ENCODE results near the gene AZU1. TPM values are rescaled to one million over a fixed set of nuclear protein-coding genes. Genes with fewer than 3 reads are reported as not detected.

The AZU1 gene
- total RNA-seq, 1 experiment from 2014 or later: not detected

DNA sequence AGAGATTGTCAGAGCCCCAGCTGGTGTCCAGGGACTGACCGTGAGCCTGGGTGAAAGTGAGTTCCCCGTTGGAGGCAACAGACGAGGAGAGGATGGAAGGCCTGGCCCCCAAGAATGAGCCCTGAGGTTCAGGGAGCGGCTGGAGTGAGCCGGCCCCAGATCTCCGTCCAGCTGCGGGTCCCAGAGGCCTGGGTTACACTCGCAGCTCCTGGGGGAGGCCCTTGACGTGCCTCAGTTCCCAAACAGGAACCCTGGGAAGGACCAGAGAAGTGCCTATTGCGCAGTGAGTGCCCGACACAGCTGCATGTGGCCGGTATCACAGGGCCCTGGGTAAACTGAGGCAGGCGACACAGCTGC is 23.3 kb downstream of the AZU1 start:
- RAD21 ChIA-PET (ENCODE audit: low non-redundant PET in 1 of 2, low total read pairs in 2 of 2, uncharacterized antibody in 2 of 2, unreplicated experiment in 2 of 2): no interaction called here
- Histone ChIP-seq H3K9ac (ENCODE audit: low read length) (no peak overlapping the region), H4K20me1 (ENCODE audit: insufficient read depth) (no peaks in the 10 kb centered on the region), H3K9me3 (ENCODE audit: control insufficient read depth in 1 of 2, insufficient read depth in 1 of 2, low read depth in 1 of 2, low read length in 2 of 2) (no peaks in the 10 kb centered on the region), H3K4me3 (replicated peaks in 1 of 2; ENCODE audit: low read depth in 1 of 2, low read length in 2 of 2) (no peak overlapping the region), H2AFZ (ENCODE audit: low read depth, low read length, poor library complexity, severe bottlenecking) (no peak overlapping the region), H3K79me2 (ENCODE audit: insufficient read depth, low read length) (no peaks in the 10 kb centered on the region), H3K4me2 (ENCODE audit: low read length) (peak overlapping the region; percentile 51; the same call in 1 of the 2 replicates), H3K27me3 (ENCODE audit: insufficient read depth, low read length) (no peaks in the 10 kb centered on the region), H3K9me2 (ENCODE audit: insufficient read depth) (no peaks in the 10 kb centered on the region), H3K4me1 (ENCODE audit: control insufficient read depth in 1 of 2, insufficient read depth in 2 of 2, low read length in 2 of 2) (peaks cover 5 to 10% of the 10 kb centered on the region in 2 experiments; a peak in 3 of 4 replicates), H3K27ac (ENCODE audit: low read depth, low read length) (peak overlapping the region; percentile 8; the same call in 1 of the 2 replicates), H3K36me3 (ENCODE audit: control insufficient read depth in 1 of 2, insufficient read depth in 2 of 2, low read length in 2 of 2) (no peaks in the 10 kb centered on the region)
- DNase-seq (ENCODE audit: low read depth, low spot score) (no peak), ATAC-seq (peak; percentile 26)
- CTCF ChIA-PET: no interaction called here
- intact Hi-C loops (cut with micrococcal nuclease): no loop called here
- POLR2A ChIA-PET: interaction anchor here (1.1 kb wide), 1 partner anchor 9 kb away, joined by 4 read pairs; the partner anchor contains the start of gene CFD
- no TSS peak for BruUV-seq (replicated peaks)
- TF ChIP-seq ZFX (IDR thresholded peaks at IDR 0.05) (0 out of 2 replicates have a peak, but pooled peaks have one; percentile 10), POLR2AphosphoS5 (IDR thresholded peaks at IDR 0.05; ENCODE audit: low read depth, low read length) (no peak)

DNA sequence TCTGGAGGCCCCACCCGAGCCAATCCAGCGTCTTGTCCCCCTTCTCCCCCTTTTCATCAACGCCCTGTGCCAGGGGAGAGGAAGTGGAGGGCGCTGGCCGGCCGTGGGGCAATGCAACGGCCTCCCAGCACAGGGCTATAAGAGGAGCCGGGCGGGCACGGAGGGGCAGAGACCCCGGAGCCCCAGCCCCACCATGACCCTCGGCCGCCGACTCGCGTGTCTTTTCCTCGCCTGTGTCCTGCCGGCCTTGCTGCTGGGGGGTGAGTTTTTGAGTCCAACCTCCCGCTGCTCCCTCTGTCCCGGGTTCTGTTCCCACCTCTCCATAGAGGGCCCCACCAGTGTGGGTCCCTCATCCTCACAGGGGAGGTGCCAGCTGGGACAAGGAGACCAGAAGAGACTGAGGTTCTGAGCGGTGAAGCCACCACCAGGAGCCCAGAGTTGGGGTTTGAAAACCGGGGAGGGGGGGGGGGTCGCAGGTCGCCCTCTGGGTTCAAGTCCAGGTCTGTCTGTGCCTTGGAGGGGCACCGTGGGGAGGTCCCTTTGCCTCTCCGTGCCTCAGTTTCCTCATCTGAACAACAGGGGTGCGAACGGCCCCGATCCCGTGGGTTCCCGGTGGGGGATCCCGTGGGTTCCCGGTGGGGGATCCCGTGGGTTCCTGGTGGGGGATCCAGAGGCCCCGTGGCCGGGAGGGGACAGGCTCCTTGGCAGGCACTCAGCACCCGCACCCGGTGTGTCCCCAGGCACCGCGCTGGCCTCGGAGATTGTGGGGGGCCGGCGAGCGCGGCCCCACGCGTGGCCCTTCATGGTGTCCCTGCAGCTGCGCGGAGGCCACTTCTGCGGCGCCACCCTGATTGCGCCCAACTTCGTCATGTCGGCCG is 24.7 kb downstream of the AZU1 start, which contains the start of gene ELANE:
Gene ELANE (plus strand): TSS at position 168 of the 878 bp plus-strand sequence. CDS start 26 bp downstream, at position 194.
- DNase-seq (ENCODE audit: low read depth, low spot score): no peak
- Histone ChIP-seq H3K27ac (ENCODE audit: low read depth, low read length) (no peak within 1 kb of the TSS), H3K9me2 (ENCODE audit: insufficient read depth) (no peaks in the 10 kb centered on the region), H3K79me2 (ENCODE audit: insufficient read depth, low read length) (no peaks in the 10 kb centered on the region), H3K9me3 (ENCODE audit: control insufficient read depth in 1 of 2, insufficient read depth in 1 of 2, low read depth in 1 of 2, low read length in 2 of 2) (no peaks in the 10 kb centered on the region), H3K4me3 (replicated peaks in 1 of 2; ENCODE audit: low read depth in 1 of 2, low read length in 2 of 2) (no peak within 1 kb of the TSS), H3K36me3 (ENCODE audit: control insufficient read depth in 1 of 2, insufficient read depth in 2 of 2, low read length in 2 of 2) (no peaks in the 10 kb centered on the region), H3K4me1 (ENCODE audit: control insufficient read depth in 1 of 2, insufficient read depth in 2 of 2, low read length in 2 of 2) (peaks cover 5 to 10% of the 10 kb centered on the region in 2 experiments; a peak in 3 of 4 replicates), H4K20me1 (ENCODE audit: insufficient read depth) (no peaks in the 10 kb centered on the region), H3K4me2 (ENCODE audit: low read length) (no peak within 1 kb of the TSS), H3K27me3 (ENCODE audit: insufficient read depth, low read length) (no peaks in the 10 kb centered on the region), H3K9ac (ENCODE audit: low read length) (no peak within 1 kb of the TSS), H2AFZ (ENCODE audit: low read depth, low read length, poor library complexity, severe bottlenecking) (no peak within 1 kb of the TSS)
- no peak for TF ChIP-seq ZNF274 (IDR thresholded peaks at IDR 0.05; ENCODE audit: low read depth, low read length)
- no peak for TF ChIP-seq JUND (IDR thresholded peaks at IDR 0.05)
- TF ChIP-seq, protein P1, sequence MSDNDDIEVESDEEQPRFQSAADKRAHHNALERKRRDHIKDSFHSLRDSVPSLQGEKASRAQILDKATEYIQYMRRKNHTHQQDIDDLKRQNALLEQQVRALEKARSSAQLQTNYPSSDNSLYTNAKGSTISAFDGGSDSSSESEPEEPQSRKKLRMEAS (IDR thresholded peaks at IDR 0.05): no peak
- TF ChIP-seq, protein P2, sequence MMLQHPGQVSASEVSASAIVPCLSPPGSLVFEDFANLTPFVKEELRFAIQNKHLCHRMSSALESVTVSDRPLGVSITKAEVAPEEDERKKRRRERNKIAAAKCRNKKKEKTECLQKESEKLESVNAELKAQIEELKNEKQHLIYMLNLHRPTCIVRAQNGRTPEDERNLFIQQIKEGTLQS (IDR thresholded peaks at IDR 0.05): no peak
- TF ChIP-seq CBX3 (IDR thresholded peaks at IDR 0.05; ENCODE audit: low read depth): no peak
- TF ChIP-seq FOSL1 (IDR thresholded peaks at IDR 0.05; ENCODE audit: low read depth): no peak
- TF ChIP-seq EGR1 (IDR thresholded peaks at IDR 0.05; ENCODE audit: low read depth): no peak
- no peak for TF ChIP-seq SIN3A (IDR thresholded peaks at IDR 0.05; ENCODE audit: low read depth)
- no peak for TF ChIP-seq CEBPB (IDR thresholded peaks at IDR 0.05; ENCODE audit: low read depth)
- TF ChIP-seq EZH2 (IDR thresholded peaks at IDR 0.05): no peak
- no peak for TF ChIP-seq TCF7L2 (IDR thresholded peaks at IDR 0.05; ENCODE audit: borderline replicate concordance, extremely low read depth, insufficient read depth, insufficient read length)
- TF ChIP-seq YY1 (IDR thresholded peaks at IDR 0.05; ENCODE audit: extremely low read depth, insufficient replicate concordance, low read depth, low read length): no peak
- TF ChIP-seq ELF1 (IDR thresholded peaks at IDR 0.05; ENCODE audit: borderline replicate concordance, low read depth): no peak
- TF ChIP-seq, protein P3, sequence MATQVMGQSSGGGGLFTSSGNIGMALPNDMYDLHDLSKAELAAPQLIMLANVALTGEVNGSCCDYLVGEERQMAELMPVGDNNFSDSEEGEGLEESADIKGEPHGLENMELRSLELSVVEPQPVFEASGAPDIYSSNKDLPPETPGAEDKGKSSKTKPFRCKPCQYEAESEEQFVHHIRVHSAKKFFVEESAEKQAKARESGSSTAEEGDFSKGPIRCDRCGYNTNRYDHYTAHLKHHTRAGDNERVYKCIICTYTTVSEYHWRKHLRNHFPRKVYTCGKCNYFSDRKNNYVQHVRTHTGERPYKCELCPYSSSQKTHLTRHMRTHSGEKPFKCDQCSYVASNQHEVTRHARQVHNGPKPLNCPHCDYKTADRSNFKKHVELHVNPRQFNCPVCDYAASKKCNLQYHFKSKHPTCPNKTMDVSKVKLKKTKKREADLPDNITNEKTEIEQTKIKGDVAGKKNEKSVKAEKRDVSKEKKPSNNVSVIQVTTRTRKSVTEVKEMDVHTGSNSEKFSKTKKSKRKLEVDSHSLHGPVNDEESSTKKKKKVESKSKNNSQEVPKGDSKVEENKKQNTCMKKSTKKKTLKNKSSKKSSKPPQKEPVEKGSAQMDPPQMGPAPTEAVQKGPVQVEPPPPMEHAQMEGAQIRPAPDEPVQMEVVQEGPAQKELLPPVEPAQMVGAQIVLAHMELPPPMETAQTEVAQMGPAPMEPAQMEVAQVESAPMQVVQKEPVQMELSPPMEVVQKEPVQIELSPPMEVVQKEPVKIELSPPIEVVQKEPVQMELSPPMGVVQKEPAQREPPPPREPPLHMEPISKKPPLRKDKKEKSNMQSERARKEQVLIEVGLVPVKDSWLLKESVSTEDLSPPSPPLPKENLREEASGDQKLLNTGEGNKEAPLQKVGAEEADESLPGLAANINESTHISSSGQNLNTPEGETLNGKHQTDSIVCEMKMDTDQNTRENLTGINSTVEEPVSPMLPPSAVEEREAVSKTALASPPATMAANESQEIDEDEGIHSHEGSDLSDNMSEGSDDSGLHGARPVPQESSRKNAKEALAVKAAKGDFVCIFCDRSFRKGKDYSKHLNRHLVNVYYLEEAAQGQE (IDR thresholded peaks at IDR 0.05; ENCODE audit: low read depth): no peak
- no peak for TF ChIP-seq RAD21 (IDR thresholded peaks at IDR 0.05; ENCODE audit: low read depth)
- no peak for TF ChIP-seq SRF (IDR thresholded peaks at IDR 0.05; ENCODE audit: low read depth)
- no peak for TF ChIP-seq ZFX (IDR thresholded peaks at IDR 0.05)
- ATAC-seq: no peak
- BruUV-seq (replicated peaks): no TSS peak
- intact Hi-C loops (cut with micrococcal nuclease): no loop called here
- CTCF ChIA-PET: no interaction called here
- POLR2A ChIA-PET: no interaction called here
- RAD21 ChIA-PET (ENCODE audit: low non-redundant PET in 1 of 2, low total read pairs in 2 of 2, uncharacterized antibody in 2 of 2, unreplicated experiment in 2 of 2): no interaction called here

All from HCT116 (cell line).